Stimulated activated CD8-positive, alpha-beta memory T cell treated with anti-CD3 and anti-CD28 coated beads, Interleukin-12 subunit alpha, Interleukin-12 subunit beta, amount 100 ng/mL, for 24 hours (primary cell): ENCODE measurements around the gene EEF1AKMT4.
"Not testable (repeated sequence)": the region's sequence is repeated elsewhere in the genome, so short reads cannot be mapped to it uniquely, and the experiment has no call there.

ENCODE experiments used
- DNase-seq: peaks from one replicate; pipeline ENCODE4 v3.0.0-alpha.2; 2020; ENCODE audit errors: extremely low read depth

Gene EEF1AKMT4

GRCh38 chr3:184259878-184260723, 10.6 kb downstream of the EEF1AKMT4 start:
- no peak for DNase-seq

- DNase-seq: no peak
These were observed 11.3 kb downstream of the EEF1AKMT4 start for GRCh38 chr3:184260724-184261269.

GRCh38 chr3:184261270-184261853, 11.9 kb downstream of the EEF1AKMT4 start, which contains the start of gene CAMK2N2:
CAMK2N2 (minus strand) TSS chr3:184261553; CDS start chr3:184261285, 268 bp downstream.
- no peak for DNase-seq

GRCh38 chr3:184261854-184262763, 12.6 kb downstream of the EEF1AKMT4 start:
- no peak for DNase-seq

GRCh38 chr3:184262764-184263179, 13.3 kb downstream of the EEF1AKMT4 start:
- no peak for DNase-seq

- DNase-seq: not testable (repeated sequence)
These were observed 17.8 kb downstream of the EEF1AKMT4 start for GRCh38 chr3:184267249-184267648.

- no peak for DNase-seq
These were observed 22.8 kb downstream of the EEF1AKMT4 start for GRCh38 chr3:184272269-184272668.

GRCh38 chr3:184275381-184275701, 25.9 kb downstream of the EEF1AKMT4 start:
- no peak for DNase-seq

GRCh38 chr3:184275961-184276910, 26.8 kb downstream of the EEF1AKMT4 start, which contains the start of gene ECE2:
ECE2 (plus strand) TSS chr3:184276022; CDS start chr3:184276154, 132 bp downstream.
- no peak for DNase-seq

GRCh38 chr3:184277366-184277765, 27.9 kb downstream of the EEF1AKMT4 start:
- DNase-seq: no peak

- DNase-seq: no peak
These were observed 33.5 kb downstream of the EEF1AKMT4 start for GRCh38 chr3:184282941-184283340.

GRCh38 chr3:184283681-184284080, 34.2 kb downstream of the EEF1AKMT4 start:
- no peak for DNase-seq

GRCh38 chr3:184284696-184285095, 35.2 kb downstream of the EEF1AKMT4 start:
- DNase-seq: no peak

- DNase-seq: no peak
These were observed 40.0 kb downstream of the EEF1AKMT4 start for GRCh38 chr3:184289426-184289938.

- no peak for DNase-seq
These were observed 40.9 kb downstream of the EEF1AKMT4 start for GRCh38 chr3:184290331-184290730.

GRCh38 chr3:184291044-184291737, 41.7 kb downstream of the EEF1AKMT4 start:
- DNase-seq: no peak

GRCh38 chr3:184291738-184292445, 42.4 kb downstream of the EEF1AKMT4 start:
- DNase-seq: no peak

- no peak for DNase-seq
These were observed 46.3 kb downstream of the EEF1AKMT4 start for GRCh38 chr3:184295771-184296170.

GRCh38 chr3:184296616-184297015, 47.1 kb downstream of the EEF1AKMT4 start:
- DNase-seq: no peak
